ENCODE measurements around the gene WDR35.
"Not testable (repeated sequence)": the region's sequence is repeated elsewhere in the genome, so short reads cannot be mapped to it uniquely, and the experiment has no call there.

Gene WDR35

DNA sequence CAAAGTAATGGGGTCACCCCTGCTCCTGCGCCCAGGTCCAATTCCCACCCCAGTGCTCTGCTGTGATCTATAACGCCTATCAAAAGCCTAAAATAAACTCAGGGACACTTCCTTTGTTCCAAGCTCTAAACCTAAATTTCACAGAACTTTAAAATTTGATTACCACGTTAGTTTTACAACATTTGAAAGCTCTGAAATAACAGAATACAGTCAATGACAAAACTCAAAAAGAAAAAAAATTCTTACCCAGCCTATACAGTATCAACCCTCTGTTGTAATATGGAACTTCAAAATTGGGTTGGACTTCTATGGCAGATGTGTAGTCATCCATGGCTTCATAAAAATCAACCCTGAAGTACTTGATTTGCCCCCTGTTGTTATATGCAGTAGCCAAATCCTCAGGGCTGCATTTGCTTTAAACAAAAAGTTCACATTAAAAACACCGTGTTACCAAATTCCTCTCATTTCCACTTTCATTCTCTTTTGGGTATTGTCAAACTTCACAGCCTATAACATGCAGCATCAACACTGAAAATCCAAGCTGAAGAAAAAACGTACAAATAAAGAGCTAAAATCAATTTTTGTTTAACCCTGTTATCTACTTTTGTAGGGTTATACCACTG is 92.2 kb downstream of the WDR35 start:
- 81 to 92% methylated on average over 5 of the region's 5 CpGs for WGBS, 2 experiments
- H3K27ac ChIP-seq (ENCODE audit: insufficient read depth, low read depth, low read length, poor library complexity, severe bottlenecking) = no peak overlapping the region
- H3K4me1 ChIP-seq (ENCODE audit: control insufficient read depth, insufficient read depth, low read length) = peaks cover 9% of the 10 kb centered on the region
- H3K9me3 ChIP-seq (ENCODE audit: control insufficient read depth, low read length) = no peaks in the 10 kb centered on the region
- no peak overlapping the region for H3K4me3 ChIP-seq (ENCODE audit: insufficient read depth, low read depth, low read length)
- no peaks in the 10 kb centered on the region for H3K27me3 ChIP-seq (ENCODE audit: control insufficient read depth, insufficient read depth, low read length, poor library complexity, severe bottlenecking)
- no peaks in the 10 kb centered on the region for H3K36me3 ChIP-seq (ENCODE audit: control insufficient read depth, insufficient read depth, low read length)

DNA sequence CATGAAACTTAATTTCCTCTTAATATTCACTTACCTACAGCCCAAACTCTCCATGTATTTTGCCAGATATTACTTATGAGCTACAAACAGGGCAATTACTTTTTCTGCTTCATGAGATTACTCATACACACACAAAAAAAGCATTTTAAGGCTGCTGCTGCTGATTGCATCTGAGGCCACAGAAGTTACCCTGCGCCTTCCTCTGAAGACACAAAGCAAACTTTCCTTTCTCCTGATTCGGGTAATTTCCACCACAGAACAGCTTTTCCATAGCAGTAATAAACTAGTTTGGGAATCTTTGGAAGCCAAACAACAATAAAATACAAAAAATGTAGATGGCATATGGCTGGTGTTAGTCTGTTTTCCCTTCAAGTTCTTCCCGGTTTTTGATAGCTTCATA is 94.4 kb downstream of the WDR35 start:
- H3K4me3 ChIP-seq (ENCODE audit: insufficient read depth, low read depth, low read length) = no peak overlapping the region
- H3K9me3 ChIP-seq (ENCODE audit: control insufficient read depth, low read length) = no peaks in the 10 kb centered on the region
- 98 to 99% methylated on average over 3 of the region's 3 CpGs for WGBS, 2 experiments
- no peaks in the 10 kb centered on the region for H3K27me3 ChIP-seq (ENCODE audit: control insufficient read depth, insufficient read depth, low read length, poor library complexity, severe bottlenecking)
- no peaks in the 10 kb centered on the region for H3K36me3 ChIP-seq (ENCODE audit: control insufficient read depth, insufficient read depth, low read length)
- peaks cover 8% of the 10 kb centered on the region for H3K4me1 ChIP-seq (ENCODE audit: control insufficient read depth, insufficient read depth, low read length)
- H3K27ac ChIP-seq (ENCODE audit: insufficient read depth, low read depth, low read length, poor library complexity, severe bottlenecking) = no peak overlapping the region

GRCh38 chr2:19894134-19894792 is 95.6 kb downstream of the WDR35 start:
- H3K27ac ChIP-seq (ENCODE audit: insufficient read depth, low read depth, low read length, poor library complexity, severe bottlenecking) = no peak overlapping the region
- H3K9me3 ChIP-seq (ENCODE audit: control insufficient read depth, low read length) = no peaks in the 10 kb centered on the region
- no peaks in the 10 kb centered on the region for H3K36me3 ChIP-seq (ENCODE audit: control insufficient read depth, insufficient read depth, low read length)
- no peaks in the 10 kb centered on the region for H3K4me1 ChIP-seq (ENCODE audit: control insufficient read depth, insufficient read depth, low read length)
- no peaks in the 10 kb centered on the region for H3K27me3 ChIP-seq (ENCODE audit: control insufficient read depth, insufficient read depth, low read length, poor library complexity, severe bottlenecking)
- 93 to 95% methylated on average over 4 of the region's 4 CpGs for WGBS, 2 experiments
- H3K4me3 ChIP-seq (ENCODE audit: insufficient read depth, low read depth, low read length) = no peak overlapping the region

GRCh38 chr2:19893520-19894133 is 96.3 kb downstream of the WDR35 start:
- Histone ChIP-seq H3K36me3 (ENCODE audit: control insufficient read depth, insufficient read depth, low read length) (no peaks in the 10 kb centered on the region), H3K27ac (ENCODE audit: insufficient read depth, low read depth, low read length, poor library complexity, severe bottlenecking) (no peak overlapping the region), H3K9me3 (ENCODE audit: control insufficient read depth, low read length) (no peaks in the 10 kb centered on the region), H3K27me3 (ENCODE audit: control insufficient read depth, insufficient read depth, low read length, poor library complexity, severe bottlenecking) (no peaks in the 10 kb centered on the region), H3K4me3 (ENCODE audit: insufficient read depth, low read depth, low read length) (no peak overlapping the region), H3K4me1 (ENCODE audit: control insufficient read depth, insufficient read depth, low read length) (no peaks in the 10 kb centered on the region)
- WGBS, 2 experiments = 96% methylated on average over 4 of the region's 4 CpGs

GRCh38 chr2:19891971-19892370 is 97.9 kb downstream of the WDR35 start:
- H3K4me1 ChIP-seq (ENCODE audit: control insufficient read depth, insufficient read depth, low read length) = not testable (repeated sequence)

DNA sequence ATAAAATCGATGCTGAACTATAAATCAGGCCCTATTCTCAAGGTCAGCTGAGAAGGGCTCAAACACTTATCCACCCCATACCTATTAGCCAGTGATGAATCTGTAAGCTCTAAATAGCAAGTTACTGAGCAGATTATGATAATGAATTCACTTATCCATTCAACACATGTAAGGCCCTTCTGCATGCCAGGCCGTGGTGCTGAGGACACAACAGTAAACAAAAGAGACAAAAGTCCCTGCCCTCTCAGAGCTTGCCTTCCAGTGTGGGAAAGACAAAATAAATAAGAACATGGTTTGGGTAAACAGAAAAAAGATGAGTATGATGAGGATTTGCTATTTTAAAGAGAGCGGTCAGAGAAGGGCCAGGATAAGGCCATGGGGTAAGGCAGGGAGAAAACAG is 99.8 kb downstream of the WDR35 start:
- no peaks in the 10 kb centered on the region for H3K9me3 ChIP-seq (ENCODE audit: control insufficient read depth, low read length)
- no peaks in the 10 kb centered on the region for H3K36me3 ChIP-seq (ENCODE audit: control insufficient read depth, insufficient read depth, low read length)
- no peaks in the 10 kb centered on the region for H3K27me3 ChIP-seq (ENCODE audit: control insufficient read depth, insufficient read depth, low read length, poor library complexity, severe bottlenecking)
- H3K27ac ChIP-seq (ENCODE audit: insufficient read depth, low read depth, low read length, poor library complexity, severe bottlenecking) = no peak overlapping the region
- H3K4me3 ChIP-seq (ENCODE audit: insufficient read depth, low read depth, low read length) = no peak overlapping the region
- no peaks in the 10 kb centered on the region for H3K4me1 ChIP-seq (ENCODE audit: control insufficient read depth, insufficient read depth, low read length)
- WGBS, 2 experiments = 78 to 85% methylated on average over 3 of the region's 3 CpGs

More at GRCh38 chr2:19891971-19892370, 97.9 kb downstream of the WDR35 start:
- not testable (repeated sequence) for H3K9me3 ChIP-seq (ENCODE audit: control insufficient read depth, low read length); H3K27ac ChIP-seq (ENCODE audit: insufficient read depth, low read depth, low read length, poor library complexity, severe bottlenecking); H3K4me3 ChIP-seq (ENCODE audit: insufficient read depth, low read depth, low read length); H3K36me3 ChIP-seq (ENCODE audit: control insufficient read depth, insufficient read depth, low read length); H3K27me3 ChIP-seq (ENCODE audit: control insufficient read depth, insufficient read depth, low read length, poor library complexity, severe bottlenecking)
- 84 to 91% methylated on average over 4 of the region's 4 CpGs for WGBS, 2 experiments

- H3K27me3 ChIP-seq (ENCODE audit: control insufficient read depth, insufficient read depth, low read length, poor library complexity, severe bottlenecking) = no peaks in the 10 kb centered on the region
- no peaks in the 10 kb centered on the region for H3K4me1 ChIP-seq (ENCODE audit: control insufficient read depth, insufficient read depth, low read length)
- H3K36me3 ChIP-seq (ENCODE audit: control insufficient read depth, insufficient read depth, low read length) = no peaks in the 10 kb centered on the region
- WGBS, 2 experiments = 94% methylated on average over 4 of the region's 4 CpGs
- H3K4me3 ChIP-seq (ENCODE audit: insufficient read depth, low read depth, low read length) = no peak overlapping the region
- H3K9me3 ChIP-seq (ENCODE audit: control insufficient read depth, low read length) = no peaks in the 10 kb centered on the region
- H3K27ac ChIP-seq (ENCODE audit: insufficient read depth, low read depth, low read length, poor library complexity, severe bottlenecking) = no peak overlapping the region
Measured at GRCh38 chr2:19888831-19889230, 101.1 kb downstream of the WDR35 start.

DNA sequence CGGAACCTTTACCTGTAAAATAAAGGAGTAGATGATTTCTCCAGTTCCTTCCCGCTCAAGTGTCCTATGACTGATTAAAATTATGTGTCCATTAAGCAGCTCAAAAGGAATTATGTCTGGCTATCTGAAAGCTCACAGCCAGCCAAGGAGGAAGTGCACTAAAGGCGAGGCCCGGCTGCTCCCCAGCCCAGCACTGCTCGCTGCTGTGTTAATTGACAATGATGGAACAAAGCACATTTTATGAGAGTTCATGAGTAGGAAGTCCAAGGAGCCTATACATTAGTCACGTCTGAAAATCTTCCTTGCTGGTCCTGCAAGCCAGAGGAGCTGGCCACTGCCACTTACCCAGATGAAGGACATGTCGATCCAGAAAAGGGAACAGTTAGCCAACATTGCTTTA is 102.4 kb downstream of the WDR35 start:
- 95% methylated on average over 7 of the region's 7 CpGs for WGBS, 2 experiments
- Histone ChIP-seq H3K36me3 (ENCODE audit: control insufficient read depth, insufficient read depth, low read length) (no peaks in the 10 kb centered on the region), H3K9me3 (ENCODE audit: control insufficient read depth, low read length) (no peaks in the 10 kb centered on the region), H3K4me1 (ENCODE audit: control insufficient read depth, insufficient read depth, low read length) (peaks cover 3% of the 10 kb centered on the region), H3K27me3 (ENCODE audit: control insufficient read depth, insufficient read depth, low read length, poor library complexity, severe bottlenecking) (no peaks in the 10 kb centered on the region), H3K4me3 (ENCODE audit: insufficient read depth, low read depth, low read length) (no peak overlapping the region), H3K27ac (ENCODE audit: insufficient read depth, low read depth, low read length, poor library complexity, severe bottlenecking) (no peak overlapping the region)

GRCh38 chr2:19886261-19886660 is 103.6 kb downstream of the WDR35 start:
- no peaks in the 10 kb centered on the region for H3K27me3 ChIP-seq (ENCODE audit: control insufficient read depth, insufficient read depth, low read length, poor library complexity, severe bottlenecking)
- no peak overlapping the region for H3K4me3 ChIP-seq (ENCODE audit: insufficient read depth, low read depth, low read length)
- no peaks in the 10 kb centered on the region for H3K9me3 ChIP-seq (ENCODE audit: control insufficient read depth, low read length)
- WGBS, 2 experiments = 83 to 89% methylated on average over 11 of the region's 11 CpGs
- peaks cover 3% of the 10 kb centered on the region for H3K4me1 ChIP-seq (ENCODE audit: control insufficient read depth, insufficient read depth, low read length)
- no peak overlapping the region for H3K27ac ChIP-seq (ENCODE audit: insufficient read depth, low read depth, low read length, poor library complexity, severe bottlenecking)
- no peaks in the 10 kb centered on the region for H3K36me3 ChIP-seq (ENCODE audit: control insufficient read depth, insufficient read depth, low read length)

DNA sequence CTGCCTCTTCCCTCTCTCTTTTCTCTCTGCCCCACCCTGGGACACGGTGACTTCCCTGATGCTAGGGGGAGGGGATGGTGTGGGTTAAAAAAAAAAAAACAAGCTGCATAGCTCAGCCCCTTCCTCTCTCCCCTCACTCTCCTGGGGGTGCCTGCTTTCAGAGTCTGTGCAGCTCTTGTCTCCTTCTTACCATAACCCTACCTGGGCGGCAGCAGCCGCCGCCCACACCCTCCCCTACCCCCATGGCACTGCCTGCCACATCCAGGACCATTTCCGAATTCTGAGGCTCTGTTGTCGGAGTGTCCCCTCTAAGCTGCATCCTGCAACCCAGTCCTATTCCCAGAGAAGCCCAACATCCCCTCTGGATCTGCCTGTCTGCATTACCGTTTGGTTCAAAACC is 104.1 kb downstream of the WDR35 start:
- 78 to 80% methylated on average over 6 of the region's 7 CpGs for WGBS, 2 experiments
- no peaks in the 10 kb centered on the region for H3K36me3 ChIP-seq (ENCODE audit: control insufficient read depth, insufficient read depth, low read length)
- H3K4me1 ChIP-seq (ENCODE audit: control insufficient read depth, insufficient read depth, low read length) = peaks cover 3% of the 10 kb centered on the region

More for the DNA sequence above, 104.1 kb downstream of the WDR35 start:
- Histone ChIP-seq H3K27me3 (ENCODE audit: control insufficient read depth, insufficient read depth, low read length, poor library complexity, severe bottlenecking) (no peaks in the 10 kb centered on the region), H3K9me3 (ENCODE audit: control insufficient read depth, low read length) (no peaks in the 10 kb centered on the region), H3K27ac (ENCODE audit: insufficient read depth, low read depth, low read length, poor library complexity, severe bottlenecking) (no peak overlapping the region), H3K4me3 (ENCODE audit: insufficient read depth, low read depth, low read length) (no peak overlapping the region)

All from ectodermal cell (in vitro differentiated cells).